H1 (cell line): ENCODE data around the gene SPOCK1. TPM values are rescaled to one million over a fixed set of nuclear protein-coding genes. Genes with fewer than 3 reads are reported as not detected.

ENCODE experiments used
- CTCF ChIA-PET: fragments of 300-600 bp; sonication (Branson Sonifier 250); formaldehyde crosslinking; loops from one replicate; lab custom pipeline; 2021; ENCODE audit not compliant: partially characterized antibody; lab: Charles Lee
- POLR2A ChIA-PET: fragments of 300-600 bp; sonication (Branson Sonifier 250); formaldehyde crosslinking; loops from one replicate; lab custom pipeline; 2021; ENCODE audit warnings: inconsistent platforms; ENCODE audit not compliant: partially characterized antibody; lab: Charles Lee
- DNase-seq, 2 experiments: peaks; one replicate each; pipeline versions ENCODE4 v3.0.0 to v3.0.0-alpha.2; 2010 to 2022; ENCODE audit warnings: low spot score in 2 of 2, low read depth in 1 of 2, mixed read lengths in 1 of 2
- FAIRE-seq: peaks from 2 replicates; lab custom pipeline; 2011; peaks lifted over from hg19 to GRCh38; lab: Jason Lieb, UNC
- H2AFZ ChIP-seq: 2 replicates; pipeline ENCODE4 v1.8.1; 2012; ENCODE audit warnings: low read length, inconsistent platforms
- H2AK5ac ChIP-seq: 2 replicates; pipeline ENCODE4 v1.6.1; 2013; ENCODE audit warnings: low read depth, low read length
- H2BK120ac ChIP-seq: replicated peaks from 2 replicates; pipeline ENCODE3; 2013; ENCODE audit warnings: low read depth, low read length, inconsistent platforms
- H2BK12ac ChIP-seq: 2 replicates; pipeline ENCODE4 v1.6.1; 2013; ENCODE audit warnings: low read depth, low read length
- H2BK15ac ChIP-seq: 2 replicates; pipeline ENCODE4 v1.6.1; 2013; ENCODE audit warnings: low read length
- H2BK20ac ChIP-seq: 2 replicates; pipeline ENCODE4 v1.6.1; 2013; ENCODE audit warnings: low read length
- H2BK5ac ChIP-seq: 2 replicates; pipeline ENCODE4 v1.6.1; 2013; ENCODE audit warnings: low read depth, low read length
- H3K14ac ChIP-seq: 2 replicates; pipeline ENCODE4 v1.6.1; 2013; ENCODE audit warnings: inconsistent platforms; ENCODE audit not compliant: insufficient read length
- H3K18ac ChIP-seq: 2 replicates; pipeline ENCODE4 v1.6.1; 2013; ENCODE audit warnings: low read length; ENCODE audit errors: extremely low read depth
- H3K23ac ChIP-seq: 2 replicates; pipeline ENCODE4 v1.6.1; 2013; ENCODE audit warnings: inconsistent platforms; ENCODE audit not compliant: insufficient read length
- H3K23me2 ChIP-seq: 2 replicates; pipeline ENCODE4 v1.6.1; 2013; ENCODE audit warnings: low read depth, low read length
- H3K27ac ChIP-seq: 2 replicates; pipeline ENCODE4 v1.6.1; 2011; ENCODE audit warnings: low read depth, low read length, inconsistent platforms
- H3K27me3 ChIP-seq, 4 experiments: replicated peaks in 1 of 4; 1 replicate in 1 of 4; 2 replicates in 3 of 4; pipeline versions ENCODE4 v1.6.1 to v1.8.1; 2011 to 2013; ENCODE audit warnings: low read length in 3 of 4, mild to moderate bottlenecking in 3 of 4, inconsistent platforms in 2 of 4, mixed read lengths in 2 of 4, moderate library complexity in 1 of 4; ENCODE audit not compliant: control insufficient read depth in 3 of 4, insufficient read depth in 3 of 4; ENCODE audit errors: extremely low read depth in 1 of 4
- H3K36me3 ChIP-seq, 4 experiments: 2 replicates each; pipeline versions ENCODE4 v1.6.1 to v1.8.1; 2011 to 2013; ENCODE audit warnings: mild to moderate bottlenecking in 4 of 4, low read length in 3 of 4, moderate library complexity in 2 of 4, control low read depth in 1 of 4, inconsistent platforms in 1 of 4; ENCODE audit not compliant: insufficient read depth in 4 of 4, control insufficient read depth in 2 of 4
- H3K4ac ChIP-seq: replicated peaks from 2 replicates; pipeline ENCODE3; 2013; ENCODE audit warnings: low read length, low read depth, mixed read lengths, inconsistent platforms; ENCODE audit not compliant: insufficient read length
- H3K4me1 ChIP-seq, 4 experiments: replicated peaks in 1 of 4; 1 replicate in 1 of 4; 2 replicates in 3 of 4; pipeline versions ENCODE4 v1.6.1 to v1.8.1; 2011 to 2013; ENCODE audit warnings: low read length in 3 of 4, inconsistent platforms in 2 of 4, mixed read lengths in 1 of 4; ENCODE audit not compliant: insufficient read depth in 4 of 4, control insufficient read depth in 3 of 4
- H3K4me2 ChIP-seq, 2 experiments: 2 replicates each; pipeline versions ENCODE4 v1.6.1 to v1.8.1; 2011 to 2013; ENCODE audit warnings: low read depth in 2 of 2, low read length in 2 of 2, control low read depth in 1 of 2, inconsistent platforms in 1 of 2, mild to moderate bottlenecking in 1 of 2; ENCODE audit not compliant: insufficient read depth in 1 of 2
- H3K4me3 ChIP-seq, 4 experiments: fragments of 200-600, 300-600 bp in 1 of 4; sonication (generic), shearing (Covaris generic), sonication (Bioruptor Twin) in 1 of 4; 2 replicates each; pipeline versions ENCODE4 v1.5.1 to v1.8.1; 2011 to 2016; ENCODE audit warnings: low read length in 4 of 4, low read depth in 3 of 4, control low read depth in 2 of 4, inconsistent platforms in 2 of 4, mild to moderate bottlenecking in 2 of 4, mixed read lengths in 1 of 4, moderate library complexity in 1 of 4; ENCODE audit not compliant: insufficient read depth in 2 of 4; ENCODE audit errors: extremely low read depth in 1 of 4
- H3K56ac ChIP-seq: replicated peaks from 2 replicates; pipeline ENCODE3; 2013; ENCODE audit warnings: low read depth, mild to moderate bottlenecking, mixed read lengths, low read length, inconsistent platforms; ENCODE audit not compliant: insufficient read length
- H3K79me1 ChIP-seq: 2 replicates; pipeline ENCODE4 v1.6.1; 2013; ENCODE audit warnings: low read depth, low read length, control low read depth
- H3K79me2 ChIP-seq, 2 experiments: 2 replicates each; pipeline versions ENCODE4 v1.6.1 to v1.8.1; 2012 to 2013; ENCODE audit warnings: low read length in 2 of 2, mild to moderate bottlenecking in 2 of 2, inconsistent platforms in 1 of 2; ENCODE audit not compliant: insufficient read depth in 2 of 2, control insufficient read depth in 1 of 2
- H3K9ac ChIP-seq, 4 experiments: replicated peaks in 1 of 4; 1 replicate in 1 of 4; 2 replicates in 3 of 4; pipeline versions ENCODE4 v1.6.1 to v1.8.1; 2011 to 2013; ENCODE audit warnings: low read depth in 3 of 4, low read length in 3 of 4, control low read depth in 2 of 4, mild to moderate bottlenecking in 2 of 4, moderate library complexity in 2 of 4, inconsistent platforms in 1 of 4; ENCODE audit errors: extremely low read depth in 1 of 4
- H3K9me3 ChIP-seq, 2 experiments: 2 replicates each; pipeline versions ENCODE4 v1.6.1 to v1.8.1; 2012 to 2013; ENCODE audit warnings: mild to moderate bottlenecking in 2 of 2, moderate library complexity in 2 of 2, control low read depth in 1 of 2, inconsistent platforms in 1 of 2, low read depth in 1 of 2, low read length in 1 of 2, mixed read lengths in 1 of 2; ENCODE audit not compliant: insufficient read depth in 2 of 2
- H4K20me1 ChIP-seq, 2 experiments: replicated peaks in 1 of 2; 2 replicates each; pipeline versions ENCODE3 to v1.8.1; 2011 to 2013; ENCODE audit warnings: inconsistent platforms in 2 of 2, low read length in 2 of 2, mild to moderate bottlenecking in 1 of 2; ENCODE audit not compliant: insufficient read depth in 2 of 2, control insufficient read depth in 1 of 2
- H4K5ac ChIP-seq: 2 replicates; pipeline ENCODE4 v1.6.1; 2013; ENCODE audit warnings: low read length, low read depth, mixed read lengths, inconsistent platforms; ENCODE audit not compliant: insufficient read length
- H4K8ac ChIP-seq: 2 replicates; pipeline ENCODE4 v1.8.0; 2013; ENCODE audit warnings: mild to moderate bottlenecking, moderate library complexity, low read length, inconsistent platforms; ENCODE audit not compliant: insufficient read depth; ENCODE audit errors: extremely low read depth
- H4K91ac ChIP-seq: replicated peaks from 2 replicates; pipeline ENCODE3; 2013; ENCODE audit warnings: low read length, mixed read lengths, inconsistent platforms; ENCODE audit not compliant: insufficient read length
- TCF12 ChIP-seq: IDR thresholded peaks from 2 replicates; pipeline ENCODE4 v1.6.1; 2011; ENCODE audit warnings: low read depth, mild to moderate bottlenecking, low read length
- WGBS, 2 experiments: shearing (Covaris generic) in 1 of 2; methylation state at CpG; one replicate each; pipeline versions ENCODE4 v1.1.6 to v1.1.7; 2013 to 2015; ENCODE audit warnings: low lambda C conversion rate in 2 of 2, mixed read lengths in 2 of 2, inconsistent platforms in 1 of 2, low coverage in 1 of 2, missing lambda C conversion rate in 1 of 2; ENCODE audit not compliant: insufficient replicate concordance in 2 of 2, insufficient coverage in 1 of 2, insufficient read length in 1 of 2; ENCODE audit errors: extremely low coverage in 1 of 2, missing lambda C conversion rate in 1 of 2; 5-methylcytosine and 5-hydroxymethylcytosine counted together
- polyA plus RNA-seq, 7 experiments: library from polyadenylated mRNA; depleted of rRNA in 3 of 7; stranded (reverse) in 5 of 7; unstranded in 2 of 7; fragments of >200 nt in 5 of 7; fragments of 200-250 nt in 2 of 7; gene quantifications; 1 replicate in 5 of 7; 2 replicates in 1 of 7; 4 replicates in 1 of 7; pipeline versions ENCODE4 v1.2.1 to v1.2.3, GENCODE V29; 2011 to 2013; ENCODE audit warnings: missing spikeins in 2 of 7, mixed read lengths in 2 of 7
- total RNA-seq: library from RNA; stranded (reverse); fragmentation: NEBNext Ultra II Directional; extraction: Animal tissue kit (Norgen Biotek cat#: 25700); gene quantifications from 2 replicates; pipeline ENCODE4 v1.2.1, GENCODE V29; 2021

SPOCK1 gene
- total and polyA plus RNA-seq, 2 of the 8 experiments (the other 6 are each of a cell fraction or from before 2014, with no cell fraction given), result 6.9 to 18.1 TPM

DNA sequence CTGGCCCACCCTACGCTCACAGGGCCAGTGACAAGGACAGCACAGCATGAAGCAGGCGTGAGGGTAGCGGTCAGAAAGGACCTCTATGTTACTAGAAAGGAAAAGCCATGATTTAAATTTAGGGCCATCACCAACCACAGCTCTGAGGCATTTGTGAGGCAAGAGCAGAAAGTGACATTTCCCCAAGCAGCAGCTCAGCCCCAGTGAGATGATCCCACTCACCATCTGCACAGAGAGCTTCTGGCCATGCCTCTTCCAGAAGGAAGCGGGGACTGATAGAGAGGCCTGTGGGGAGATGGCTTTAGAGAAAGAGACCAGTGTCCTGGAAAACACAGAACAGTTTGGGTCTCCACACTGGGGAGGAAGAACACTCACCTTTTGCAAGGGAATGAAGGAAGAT is 413.9 kb downstream of the SPOCK1 start:
- Histone ChIP-seq H2AFZ (no peak overlapping the region), H3K27me3 (no peaks in the 10 kb centered on the region), H3K27ac (no peak overlapping the region), H2BK120ac (no peak overlapping the region), H2BK15ac (0 out of 2 replicates have a peak overlapping the region, but pooled peaks have one; percentile 49), H3K56ac (no peak overlapping the region), H3K23ac (no peak overlapping the region), H3K18ac (0 out of 2 replicates have a peak overlapping the region, but pooled peaks have one; percentile 11), H3K9ac (no peak overlapping the region), H3K79me1 (no peaks in the 10 kb centered on the region), H4K91ac (peak overlapping the region; percentile 41), H3K4me3 (no peak overlapping the region), H3K4me1 (peaks cover 0 to 5% (median 2%) of the 10 kb centered on the region in 4 experiments; a peak in 2 of 7 replicates), H3K4ac (no peak overlapping the region), H3K79me2 (no peaks in the 10 kb centered on the region), H3K9me3 (no peaks in the 10 kb centered on the region), H2AK5ac (no peak overlapping the region), H3K14ac (no peak overlapping the region), H4K20me1 (no peaks in the 10 kb centered on the region), H3K4me2 (no peak overlapping the region), H4K8ac (no peak overlapping the region; the same call in 1 of the 2 replicates), H4K5ac (no peak overlapping the region), H2BK20ac (no peak overlapping the region), H3K23me2 (no peaks in the 10 kb centered on the region), H2BK5ac (no peak overlapping the region), H3K36me3 (no peaks in the 10 kb centered on the region), H2BK12ac (no peak overlapping the region)
- CTCF ChIA-PET, result interaction anchor here (0.9 to 5.9 kb wide), 3 partner anchors 8 to 236 kb away, joined by 3 to 53 read pairs (median 3); no protein-coding TSS in a partner anchor
- FAIRE-seq (no peak), DNase-seq (no peak)
- POLR2A ChIA-PET, result interaction anchor here (0.8 kb wide), 1 partner anchor 10 kb away, joined by 3 read pairs; no protein-coding TSS in a partner anchor
- no peak for TF ChIP-seq TCF12
- 93% methylated on average over 4 of the region's 4 CpGs; no CpG with 5 or more reads in 1 of the 2 experiments for WGBS, 2 experiments
